AG04449 (cell line): ENCODE results near the gene USF2.
"Not testable (repeated sequence)": the region's sequence is repeated elsewhere in the genome, so short reads cannot be mapped to it uniquely, and the experiment has no call there.

Source experiments
- CTCF ChIA-PET: fragments of 350-600 bp; formaldehyde crosslinking; extraction: SDS; loops from one replicate; lab custom pipeline; 2021; ENCODE audit warnings: antibody characterized with exemption; lab: Yijun Ruan, JAX
- POLR2A ChIA-PET: fragments of 400-600, 350-600 bp; formaldehyde crosslinking; extraction: SDS; loops from one replicate; lab custom pipeline; 2020; ENCODE audit warnings: antibody characterized with exemption, inconsistent platforms; lab: Yijun Ruan, JAX
- DNase-seq: peaks from one replicate; pipeline ENCODE4 v3.0.0-alpha.2; 2010; ENCODE audit warnings: low read depth, low spot score
- H3K4me3 ChIP-seq: 2 replicates; pipeline ENCODE4 v1.5.1; 2011; ENCODE audit warnings: low read depth, mild to moderate bottlenecking, control low read depth, low read length
- TF ChIP-seq, protein P1 (sequence below): IDR thresholded peaks from one replicate; pipeline ENCODE4 v1.5.1; 2011; ENCODE audit warnings: mild to moderate bottlenecking, moderate library complexity, low read length, control low read depth, inconsistent platforms; ENCODE audit not compliant: insufficient read depth; ENCODE audit errors: missing control alignments

USF2 gene

DNA sequence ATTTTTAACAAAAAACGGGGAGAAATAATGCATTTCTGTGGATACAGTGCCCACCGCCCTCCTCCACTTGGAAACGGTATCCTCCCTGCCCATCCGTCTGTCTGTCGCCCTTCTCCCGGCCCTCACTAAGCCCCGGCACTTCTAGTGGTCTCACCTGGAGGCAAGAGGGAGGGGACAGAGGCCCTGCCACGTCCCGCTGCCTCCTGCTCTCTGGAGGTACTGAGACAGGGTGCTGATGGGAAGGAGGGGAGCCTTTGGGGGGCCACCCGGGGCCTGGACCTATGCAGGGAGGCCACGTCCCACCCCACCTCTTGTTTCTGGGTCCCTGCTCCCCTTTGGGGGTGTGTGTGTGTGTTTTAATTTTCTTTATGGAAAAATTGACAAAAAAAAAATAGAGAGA lies 10.6 kb downstream of the USF2 start:
- POLR2A ChIA-PET = no interaction called here
- TF ChIP-seq, protein P1, sequence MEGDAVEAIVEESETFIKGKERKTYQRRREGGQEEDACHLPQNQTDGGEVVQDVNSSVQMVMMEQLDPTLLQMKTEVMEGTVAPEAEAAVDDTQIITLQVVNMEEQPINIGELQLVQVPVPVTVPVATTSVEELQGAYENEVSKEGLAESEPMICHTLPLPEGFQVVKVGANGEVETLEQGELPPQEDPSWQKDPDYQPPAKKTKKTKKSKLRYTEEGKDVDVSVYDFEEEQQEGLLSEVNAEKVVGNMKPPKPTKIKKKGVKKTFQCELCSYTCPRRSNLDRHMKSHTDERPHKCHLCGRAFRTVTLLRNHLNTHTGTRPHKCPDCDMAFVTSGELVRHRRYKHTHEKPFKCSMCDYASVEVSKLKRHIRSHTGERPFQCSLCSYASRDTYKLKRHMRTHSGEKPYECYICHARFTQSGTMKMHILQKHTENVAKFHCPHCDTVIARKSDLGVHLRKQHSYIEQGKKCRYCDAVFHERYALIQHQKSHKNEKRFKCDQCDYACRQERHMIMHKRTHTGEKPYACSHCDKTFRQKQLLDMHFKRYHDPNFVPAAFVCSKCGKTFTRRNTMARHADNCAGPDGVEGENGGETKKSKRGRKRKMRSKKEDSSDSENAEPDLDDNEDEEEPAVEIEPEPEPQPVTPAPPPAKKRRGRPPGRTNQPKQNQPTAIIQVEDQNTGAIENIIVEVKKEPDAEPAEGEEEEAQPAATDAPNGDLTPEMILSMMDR = no peak
- CTCF ChIA-PET = no interaction called here
- H3K4me3 ChIP-seq = no peak overlapping the region
- DNase-seq = no peak

DNA sequence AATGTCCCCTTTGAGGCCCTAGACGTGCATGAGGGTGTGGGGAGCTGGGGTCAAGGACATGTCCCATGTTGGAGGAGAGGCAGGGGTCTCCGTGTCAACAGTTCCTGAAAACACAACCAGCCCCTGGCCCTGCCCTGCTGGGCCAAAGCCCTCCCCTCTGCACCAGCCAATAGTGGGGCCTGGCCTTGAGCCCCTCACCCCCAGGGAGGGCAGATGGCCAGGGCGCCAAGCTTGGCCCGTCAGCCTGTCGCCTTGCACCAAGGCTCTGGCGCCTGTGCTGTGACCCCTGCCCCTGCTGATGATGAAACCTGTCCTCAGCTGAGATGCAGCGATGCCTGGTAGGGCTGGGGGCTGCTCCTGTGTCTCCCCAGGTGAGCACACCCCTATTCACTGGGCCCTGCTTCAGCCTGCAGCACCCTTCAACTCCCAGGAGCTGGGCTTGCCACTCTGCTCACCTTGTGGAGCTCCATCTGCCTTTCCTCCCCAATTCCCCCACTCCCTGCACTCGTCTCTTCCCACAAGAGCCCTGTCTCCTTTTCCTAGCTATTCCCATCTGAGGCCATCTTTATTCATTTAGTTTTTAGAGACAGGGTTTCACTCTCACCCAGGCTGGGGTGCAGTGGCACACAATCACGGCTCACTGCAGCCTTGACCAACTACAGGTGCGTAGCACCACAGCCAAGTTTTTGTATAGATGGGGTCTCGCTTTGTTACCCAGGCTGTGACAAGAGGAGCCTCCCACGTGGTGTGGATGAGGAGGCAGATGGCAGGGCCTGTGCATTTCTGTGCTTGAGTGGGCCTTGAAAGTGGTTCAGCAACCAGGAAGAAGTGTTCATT lies 11.4 kb downstream of the USF2 start:
- TF ChIP-seq, protein P1 = no peak
- ChIA-PET CTCF (interaction anchor here (1.3 to 1.5 kb wide), 2 partner anchors 12 to 236 kb away, joined by 3 read pairs; partner anchors contain the start of gene USF2), POLR2A (no interaction called here)
- DNase-seq = no peak
- H3K4me3 ChIP-seq = no peak overlapping the region

DNA sequence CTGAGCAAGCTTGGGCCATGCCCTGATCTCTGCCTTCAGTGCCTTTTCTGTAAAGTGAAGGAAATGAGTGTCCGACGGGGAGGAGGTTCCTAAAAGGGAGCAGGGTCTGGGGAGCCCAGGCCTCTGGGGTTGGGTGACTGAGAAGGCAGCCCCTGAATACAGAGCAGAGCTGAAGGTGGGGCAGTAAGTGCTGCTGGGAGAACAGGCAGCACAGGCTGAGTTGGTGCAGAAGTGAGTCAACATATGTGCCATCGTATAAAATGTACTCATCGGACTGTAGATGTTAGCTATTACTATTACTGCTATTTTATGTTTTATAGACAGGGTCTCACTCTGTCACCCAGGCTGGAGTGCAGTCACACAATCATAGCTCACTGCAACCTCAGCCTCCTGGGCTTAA lies 12.5 kb downstream of the USF2 start:
- no peak for DNase-seq
- TF ChIP-seq, protein P1 = no peak
- no peak overlapping the region for H3K4me3 ChIP-seq
- ChIA-PET POLR2A (no interaction called here), CTCF (interaction anchor here (1.3 to 1.5 kb wide), 3 partner anchors 11 to 237 kb away, joined by 3 to 4 read pairs (median 3); partner anchors contain the start of gene USF2)

DNA sequence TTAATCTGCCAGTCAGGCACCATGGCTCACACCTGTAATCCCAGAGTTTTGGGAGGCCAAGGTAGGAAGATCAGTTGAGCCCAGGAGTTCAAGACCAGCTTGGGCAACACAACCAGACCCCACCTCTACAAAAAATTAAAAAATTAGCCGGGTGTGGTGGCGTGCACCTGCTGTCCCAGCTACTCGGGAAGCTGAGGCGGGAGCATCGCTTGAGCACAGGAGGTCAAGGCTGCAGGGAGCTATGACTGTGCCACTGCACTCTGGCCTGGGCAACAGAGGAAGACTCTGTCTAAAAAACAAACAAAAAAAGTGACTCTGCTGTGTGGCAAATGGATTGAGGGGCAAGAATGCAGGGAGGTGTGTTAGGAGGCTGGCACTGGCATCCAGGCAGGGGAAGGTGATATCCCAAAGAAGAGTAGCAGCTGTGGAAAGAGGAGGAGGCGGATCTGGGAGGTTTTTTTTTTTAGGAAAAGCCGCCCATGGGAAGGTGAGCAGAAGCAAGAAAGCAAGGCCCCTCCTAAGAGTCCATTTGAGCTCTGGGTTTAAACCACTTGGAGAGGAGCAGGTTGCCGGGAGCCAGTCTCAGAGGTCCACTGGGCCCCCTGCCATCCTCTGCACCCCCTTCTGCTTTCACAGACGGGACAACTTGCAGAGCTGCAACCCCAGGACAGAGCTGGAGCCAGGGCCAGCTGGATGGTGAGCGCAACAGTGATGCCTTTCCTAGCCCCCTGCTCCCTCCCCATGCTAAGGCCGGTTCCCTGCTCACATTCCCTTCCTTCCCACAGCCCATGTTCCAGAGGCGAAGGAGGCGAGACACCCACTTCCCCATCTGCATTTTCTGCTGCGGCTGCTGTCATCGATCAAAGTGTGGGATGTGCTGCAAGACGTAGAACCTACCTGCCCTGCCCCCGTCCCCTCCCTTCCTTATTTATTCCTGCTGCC lies 15.7 kb downstream of the USF2 start:
- H3K4me3 ChIP-seq = no peak overlapping the region
- CTCF ChIA-PET = interaction anchor here (1.1 kb wide), 2 partner anchors 9 to 15 kb away, joined by 4 to 5 read pairs; partner anchors contain the start of gene USF2
- POLR2A ChIA-PET = no interaction called here
- TF ChIP-seq, protein P1 = no peak
- no peak for DNase-seq

DNA sequence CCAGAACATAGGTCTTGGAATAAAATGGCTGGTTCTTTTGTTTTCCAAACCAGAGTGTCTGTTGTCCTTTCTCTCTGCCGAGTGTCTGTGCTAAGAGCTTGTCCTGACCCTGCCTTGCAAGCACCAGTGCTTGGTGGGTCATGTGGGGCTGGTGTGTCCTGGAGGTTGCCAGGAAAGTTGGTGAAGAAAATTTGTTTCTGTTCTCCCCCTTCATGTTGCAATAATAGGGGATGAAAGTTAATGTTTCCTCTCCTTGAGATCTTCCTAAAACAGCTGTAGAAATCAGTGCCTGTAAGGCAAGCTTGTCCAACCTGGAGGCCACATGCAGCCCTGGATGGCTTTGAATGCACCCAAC lies 16.3 kb downstream of the USF2 start:
- no peak for DNase-seq
- TF ChIP-seq, protein P1 = no peak
- ChIA-PET POLR2A (no interaction called here), CTCF (interaction anchor here (1.1 kb wide), 2 partner anchors 9 to 16 kb away, joined by 4 to 5 read pairs; partner anchors contain the start of gene USF2)
- H3K4me3 ChIP-seq = no peak overlapping the region

DNA sequence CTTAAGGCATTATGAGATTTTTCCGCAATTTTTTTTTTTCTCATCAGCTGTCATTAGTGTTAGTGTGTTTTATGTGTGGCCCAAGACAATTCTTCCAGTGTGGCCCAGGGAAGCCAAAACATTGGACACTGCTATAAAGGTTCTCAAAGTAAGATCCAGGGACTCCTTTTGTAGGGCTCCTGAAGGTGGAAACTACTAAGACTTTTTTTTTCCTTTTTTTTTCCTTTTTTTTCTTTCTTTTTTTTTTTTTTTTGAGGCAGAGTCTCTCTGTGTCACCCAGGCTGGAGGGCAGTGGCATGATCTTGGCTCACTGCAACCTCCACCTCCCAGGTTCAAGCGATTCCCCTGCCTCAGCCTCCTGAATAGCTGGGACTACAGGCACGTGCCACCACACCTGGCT lies 16.7 kb downstream of the USF2 start:
- DNase-seq, H3K4me3 ChIP-seq, POLR2A ChIA-PET: not testable (repeated sequence)
- CTCF ChIA-PET = interaction anchor here (1.1 kb wide), 1 partner anchor 16 kb away, joined by 5 read pairs; the partner anchor contains the start of gene USF2

DNA sequence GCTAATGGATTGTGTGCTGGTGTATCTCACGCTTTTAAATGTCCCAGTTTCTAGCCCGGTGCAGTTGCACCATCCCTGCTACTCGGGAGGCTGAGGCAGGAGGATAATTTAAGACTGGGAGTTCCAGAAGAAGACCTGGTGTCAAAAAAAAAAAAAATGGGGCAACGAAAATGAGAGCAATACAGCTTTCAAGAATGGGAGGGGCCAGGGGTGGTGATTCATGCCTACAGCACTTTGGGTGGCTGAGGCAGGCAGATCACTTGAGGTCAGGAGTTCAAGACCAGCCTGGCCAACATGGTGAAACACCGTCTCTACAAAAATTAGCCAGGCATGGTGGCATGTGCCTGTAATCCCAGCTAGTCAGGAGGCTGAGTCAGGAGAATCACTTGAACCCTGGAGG lies 17.3 kb downstream of the USF2 start:
- CTCF ChIA-PET, DNase-seq, H3K4me3 ChIP-seq: not testable (repeated sequence)
- POLR2A ChIA-PET = interaction anchor here (0.7 kb wide), 1 partner anchor 18 kb away, joined by 3 read pairs; no protein-coding TSS in a partner anchor
